Raji (cell line): ENCODE data around the gene PLEKHA6.

Experiments used
- POLR2A ChIP-seq: IDR thresholded peaks from 2 replicates; pipeline ENCODE4 v1.6.1; 2011; ENCODE audit warnings: low read depth, low read length, control low read depth; ENCODE audit not compliant: insufficient read depth

PLEKHA6 gene

GRCh38 chr1:204359474-204360255 lies at the start of gene PLEKHA6:
Gene PLEKHA6 (minus strand): TSS chr1:204359929. CDS start chr1:204273727, 86,202 bp downstream.
- no peak for TF ChIP-seq POLR2A

DNA sequence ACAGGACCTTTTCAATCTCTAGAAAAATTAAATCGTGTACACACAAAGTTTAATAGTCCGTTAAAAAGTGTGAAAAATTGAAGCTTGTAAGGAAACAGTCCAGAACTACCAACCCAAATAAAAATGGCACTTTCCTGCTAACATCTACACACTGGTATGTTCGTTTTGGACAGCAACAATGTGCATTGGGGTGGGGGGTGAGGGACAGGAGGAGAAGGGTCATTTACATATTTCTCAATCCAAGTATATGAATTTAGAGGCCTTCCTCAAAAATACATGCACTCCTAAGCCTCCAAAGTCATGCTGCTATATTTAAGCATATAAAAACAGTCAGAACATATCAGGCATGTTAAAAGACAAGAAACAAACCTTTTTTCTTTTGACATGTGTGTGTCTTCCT lies 49.4 kb upstream of the PLEKHA6 start:
- no peak for TF ChIP-seq POLR2A

DNA sequence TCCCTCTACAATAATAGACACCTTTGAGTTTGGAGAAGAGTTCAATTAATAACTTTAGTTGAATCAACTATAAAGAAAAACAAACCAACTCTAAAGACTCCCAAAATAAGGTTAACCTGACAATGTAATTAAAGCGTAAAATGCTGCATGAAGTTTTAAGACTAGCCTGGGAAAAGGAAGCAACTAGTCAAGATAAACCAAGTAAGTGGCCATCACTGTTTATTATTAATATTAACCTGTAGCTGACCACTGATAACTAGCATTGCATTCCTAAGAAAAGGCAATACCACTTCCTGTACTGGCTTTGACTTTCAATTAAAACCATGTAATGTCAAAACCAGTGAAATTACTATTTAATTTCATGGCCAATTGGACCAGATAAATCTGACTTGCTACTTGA lies 48.9 kb upstream of the PLEKHA6 start:
- TF ChIP-seq POLR2A, result no peak

DNA sequence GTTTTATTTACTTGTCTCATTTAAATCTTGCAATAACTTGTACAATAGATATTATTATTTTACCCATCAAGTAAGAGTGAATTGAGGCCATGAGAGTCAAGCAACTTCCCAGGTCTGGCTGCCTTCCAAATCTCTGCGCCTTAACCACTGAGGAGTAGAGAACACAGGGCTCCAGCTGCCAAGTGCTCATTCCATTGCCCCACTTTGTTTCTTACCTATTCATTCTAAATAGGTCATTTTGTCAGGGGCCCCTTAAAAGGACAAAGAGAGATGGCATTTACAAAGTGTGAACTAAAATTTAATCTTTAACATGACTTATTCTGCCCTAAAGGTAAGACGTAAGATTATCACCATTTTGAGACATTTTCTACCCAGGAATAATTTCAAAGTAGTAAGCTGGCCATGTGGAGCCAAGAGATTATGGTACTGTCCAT lies 48.4 kb upstream of the PLEKHA6 start:
- no peak for TF ChIP-seq POLR2A

GRCh38 chr1:204407295-204407971 lies 47.7 kb upstream of the PLEKHA6 start:
- no peak for TF ChIP-seq POLR2A

DNA sequence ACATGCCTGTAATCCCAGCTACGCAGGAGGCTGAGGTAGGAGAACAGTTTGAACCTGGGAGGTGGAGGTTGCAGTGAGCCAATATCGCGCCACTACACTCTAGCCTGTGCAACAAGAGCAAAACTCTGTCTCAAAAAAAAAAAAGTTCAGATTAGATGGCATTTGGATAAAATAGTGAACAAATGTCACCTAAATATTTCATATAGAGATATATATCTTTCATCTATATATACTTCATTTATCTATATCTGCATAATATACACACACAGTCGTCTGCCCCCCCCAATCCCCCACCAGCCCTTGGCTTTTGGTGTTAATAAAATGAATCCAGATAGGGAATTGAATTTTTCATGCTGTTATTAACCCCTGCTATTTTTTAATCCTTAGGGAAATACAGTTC lies 46.9 kb upstream of the PLEKHA6 start:
- no peak for TF ChIP-seq POLR2A

- no peak for TF ChIP-seq POLR2A
These were observed 46.3 kb upstream of the PLEKHA6 start for GRCh38 chr1:204405988-204406387.

GRCh38 chr1:204404629-204405028 lies 44.9 kb upstream of the PLEKHA6 start:
- no peak for TF ChIP-seq POLR2A

DNA sequence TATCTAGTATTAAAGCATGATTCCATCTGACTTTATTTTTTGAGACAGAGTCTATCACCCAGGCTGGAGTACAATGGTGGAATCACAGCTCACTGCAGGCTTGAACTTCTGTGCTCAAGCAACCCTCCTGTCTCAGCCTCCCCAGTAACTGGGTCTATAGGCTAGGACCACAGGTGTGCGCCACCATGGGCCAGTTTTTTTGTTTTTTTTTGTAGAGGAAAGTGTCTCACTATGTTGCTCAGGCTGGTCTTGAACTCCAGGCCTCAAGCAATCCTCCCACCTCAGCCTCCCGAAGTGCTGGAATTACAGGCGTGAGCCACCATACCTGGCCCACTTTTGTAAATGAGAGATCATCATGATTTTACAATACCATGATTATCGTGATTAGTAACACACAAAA lies 42.7 kb upstream of the PLEKHA6 start:
- TF ChIP-seq POLR2A, result no peak

DNA sequence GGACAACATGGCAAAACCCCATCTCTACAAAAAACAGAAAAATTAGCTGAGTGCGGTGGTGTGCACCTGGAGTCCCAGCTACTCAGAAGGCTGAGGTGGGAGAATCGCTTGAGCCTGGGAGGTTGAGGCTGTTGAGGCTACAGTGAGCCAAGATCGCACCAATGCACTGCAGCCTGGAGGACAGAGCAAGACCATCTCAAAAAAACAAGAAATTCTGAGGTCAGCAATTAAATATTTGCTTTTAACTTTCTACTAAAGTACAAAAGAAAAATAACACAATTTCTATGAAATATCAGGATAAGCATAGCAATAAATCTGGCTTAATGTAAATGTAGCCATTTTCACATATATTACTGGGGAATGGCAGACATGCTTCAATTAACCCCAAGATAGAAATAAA lies 42.0 kb upstream of the PLEKHA6 start:
- no peak for TF ChIP-seq POLR2A

GRCh38 chr1:204400882-204401510 lies 41.3 kb upstream of the PLEKHA6 start:
- TF ChIP-seq POLR2A, result no peak

- no peak for TF ChIP-seq POLR2A
These were observed 38.7 kb upstream of the PLEKHA6 start for GRCh38 chr1:204398197-204399125.

- TF ChIP-seq POLR2A, result no peak
These were observed 36.4 kb upstream of the PLEKHA6 start for GRCh38 chr1:204396015-204396583.

- no peak for TF ChIP-seq POLR2A
These were observed 31.9 kb upstream of the PLEKHA6 start for GRCh38 chr1:204391629-204392028.

DNA sequence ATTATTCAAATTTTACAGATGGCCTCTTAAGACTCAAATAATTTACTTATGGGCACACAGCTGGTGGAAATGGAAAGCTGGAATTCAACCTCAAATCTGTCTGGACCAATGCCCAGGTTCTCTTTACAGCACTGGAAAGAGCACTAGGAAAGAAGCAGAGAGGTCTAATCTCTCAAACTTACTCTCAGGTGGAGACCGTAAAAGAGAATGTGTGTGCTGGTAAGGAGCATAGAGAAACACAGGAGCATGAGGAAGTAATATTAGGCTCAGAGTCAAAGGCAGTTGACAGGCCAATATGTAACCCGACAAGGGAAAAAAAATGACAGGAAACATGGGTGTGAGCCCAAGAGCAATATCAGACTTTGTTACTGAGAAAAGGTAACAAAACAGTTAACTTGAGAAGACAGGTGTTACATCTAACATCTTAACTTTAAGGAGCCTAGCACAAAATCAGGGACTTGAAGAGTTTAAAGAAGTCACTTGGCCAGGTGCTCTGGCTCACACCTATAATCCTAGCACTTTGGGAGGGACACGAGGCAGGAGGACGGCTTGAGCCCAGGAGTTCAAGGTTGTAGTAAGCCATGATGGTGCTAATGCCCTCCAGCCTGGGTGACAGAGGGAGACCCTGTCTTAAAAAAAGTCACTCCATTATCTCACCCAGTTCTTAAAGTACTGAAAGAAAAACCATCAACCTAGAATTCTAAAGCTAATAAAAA lies 31.2 kb upstream of the PLEKHA6 start:
- no peak for TF ChIP-seq POLR2A

GRCh38 chr1:204385727-204386126 lies 26.0 kb upstream of the PLEKHA6 start:
- no peak for TF ChIP-seq POLR2A
